ENCODE measurements around the gene SRR. TPM values are rescaled to one million over a fixed set of nuclear protein-coding genes. Genes with fewer than 3 reads are reported as not detected.

Gene SRR
- total RNA-seq, 4 donors from 2014 or later: 4.0 to 13.9 (median 11.2) TPM

- H3K4me3 ChIP-seq: no peak overlapping the region
- no peaks in the 10 kb centered on the region for H3K9me3 ChIP-seq
- H3K27ac ChIP-seq: no peak overlapping the region
- peaks cover 28% of the 10 kb centered on the region for H3K36me3 ChIP-seq
- TF ChIP-seq EP300 (IDR thresholded peaks at IDR 0.05) (no peak), CTCF (IDR thresholded peaks at IDR 0.05) (no peak), POLR2A (IDR thresholded peaks at IDR 0.05) (no peak), POLR2AphosphoS5 (IDR thresholded peaks at IDR 0.05) (no peak)
- no peak for DNase-seq (ENCODE audit: low spot score in 2 of 2)
- 96% methylated on average over 8 of the region's 21 CpGs for WGBS
- peaks cover 15% of the 10 kb centered on the region for H3K4me1 ChIP-seq
- H3K27me3 ChIP-seq: no peaks in the 10 kb centered on the region
Observed at GRCh38 chr17:2363318-2363717, 59.6 kb downstream of the SRR start.

GRCh38 chr17:2363851-2364762 lies 60.4 kb downstream of the SRR start:
- H3K36me3 ChIP-seq: peaks cover 28% of the 10 kb centered on the region
- no peak overlapping the region for H3K27ac ChIP-seq
- H3K4me3 ChIP-seq: no peak overlapping the region
- 49% methylated on average over 15 of the region's 26 CpGs for WGBS
- TF ChIP-seq EP300 (IDR thresholded peaks at IDR 0.05) (no peak), CTCF (IDR thresholded peaks at IDR 0.05) (no peak), POLR2AphosphoS5 (IDR thresholded peaks at IDR 0.05) (no peak)
- no peaks in the 10 kb centered on the region for H3K27me3 ChIP-seq
- no peak for DNase-seq (ENCODE audit: low spot score in 2 of 2)
- H3K4me1 ChIP-seq: peaks cover 15% of the 10 kb centered on the region
- no peaks in the 10 kb centered on the region for H3K9me3 ChIP-seq

DNA sequence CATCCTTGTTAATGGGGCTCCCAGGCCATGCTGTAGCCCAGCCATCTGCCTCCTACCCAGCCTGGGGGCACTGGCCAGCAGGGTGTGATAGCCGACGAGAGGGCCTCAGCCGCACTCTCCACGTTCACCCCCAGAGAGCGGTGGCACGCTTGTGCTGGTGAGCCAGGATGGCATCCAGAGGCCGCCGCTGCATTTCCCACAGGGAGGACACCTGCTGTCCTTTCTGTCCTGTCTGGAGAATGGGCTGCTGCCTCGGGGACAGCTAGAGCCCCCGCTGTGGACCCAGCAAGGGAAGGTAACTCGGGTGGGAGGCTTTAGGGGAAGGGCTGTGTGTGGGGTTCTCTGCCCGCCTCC lies 61.0 kb downstream of the SRR start:
- Histone ChIP-seq H3K4me1 (peaks cover 18% of the 10 kb centered on the region), H3K36me3 (peaks cover 28% of the 10 kb centered on the region), H3K9me3 (no peaks in the 10 kb centered on the region), H3K27ac (no peak overlapping the region), H3K4me3 (no peak overlapping the region), H3K27me3 (no peaks in the 10 kb centered on the region)
- TF ChIP-seq CTCF (IDR thresholded peaks at IDR 0.05) (no peak), POLR2AphosphoS5 (IDR thresholded peaks at IDR 0.05) (no peak), EP300 (IDR thresholded peaks at IDR 0.05) (no peak), POLR2A (IDR thresholded peaks at IDR 0.05) (no peak)
- no CpG with 5 or more reads among the region's 12 CpGs for WGBS
- DNase-seq (ENCODE audit: low spot score in 2 of 2): no peak

DNA sequence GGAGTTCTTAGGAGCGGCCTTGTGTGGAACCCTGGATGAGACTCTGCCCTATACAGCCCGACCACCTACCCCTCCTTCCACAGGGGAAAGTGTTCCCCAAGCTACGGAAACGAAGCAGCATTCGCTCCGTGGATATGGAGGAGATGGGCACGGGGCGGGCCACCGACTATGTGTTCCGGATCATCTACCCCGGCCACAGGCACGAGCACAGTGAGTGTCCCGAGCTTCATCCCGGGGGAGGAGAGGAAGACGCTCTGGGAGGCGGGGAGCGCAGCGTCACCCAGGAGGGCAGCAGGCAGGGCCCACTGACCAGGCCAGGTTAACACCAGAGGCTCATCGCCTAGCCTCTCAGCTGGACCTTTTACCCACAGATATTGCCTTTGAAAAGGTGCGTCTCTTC lies 61.4 kb downstream of the SRR start:
- WGBS: 96% methylated on average over 16 of the region's 20 CpGs
- no peak for DNase-seq (ENCODE audit: low spot score in 2 of 2)
- TF ChIP-seq CTCF (IDR thresholded peaks at IDR 0.05) (no peak), EP300 (IDR thresholded peaks at IDR 0.05) (no peak), POLR2AphosphoS5 (IDR thresholded peaks at IDR 0.05) (no peak), POLR2A (IDR thresholded peaks at IDR 0.05) (no peak)
- H3K36me3 ChIP-seq: peaks cover 28% of the 10 kb centered on the region
- H3K4me3 ChIP-seq: no peak overlapping the region
- H3K27ac ChIP-seq: no peak overlapping the region
- H3K9me3 ChIP-seq: no peaks in the 10 kb centered on the region
- H3K27me3 ChIP-seq: no peaks in the 10 kb centered on the region
- H3K4me1 ChIP-seq: peaks cover 20% of the 10 kb centered on the region

GRCh38 chr17:2366747-2367494 lies 63.2 kb downstream of the SRR start:
- Histone ChIP-seq H3K36me3 (peaks cover 38% of the 10 kb centered on the region), H3K9me3 (no peaks in the 10 kb centered on the region), H3K4me1 (peaks cover 20% of the 10 kb centered on the region), H3K4me3 (no peak overlapping the region), H3K27ac (no peak overlapping the region), H3K27me3 (no peaks in the 10 kb centered on the region)
- TF ChIP-seq CTCF (IDR thresholded peaks at IDR 0.05) (no peak), EP300 (IDR thresholded peaks at IDR 0.05) (no peak), POLR2A (IDR thresholded peaks at IDR 0.05) (no peak)
- DNase-seq (ENCODE audit: low spot score in 2 of 2): no peak
- WGBS: 92% methylated on average over 26 of the region's 26 CpGs
